HEK293T (cell line): Measurements from ENCODE around the gene ZNF30.
"Not testable (repeated sequence)": the region's sequence is repeated elsewhere in the genome, so short reads cannot be mapped to it uniquely, and the experiment has no call there.

ENCODE experiments used
- CTCF ChIA-PET: fragments of 350-600 bp; formaldehyde crosslinking; extraction: SDS; loops from one replicate; lab custom pipeline; 2021; ENCODE audit warnings: antibody characterized with exemption, inconsistent platforms; lab: Yijun Ruan, JAX
- POLR2A ChIA-PET: fragments of 350-600 bp; formaldehyde crosslinking; extraction: SDS; loops from one replicate; lab custom pipeline; 2020; ENCODE audit warnings: antibody characterized with exemption, inconsistent platforms; lab: Yijun Ruan, JAX
- DNase-seq: peaks from one replicate; pipeline ENCODE4 v3.0.0; 2012; ENCODE audit warnings: mixed read lengths; ENCODE audit errors: extremely low spot score
- ARNT ChIP-seq: fragments of 450-650 bp; IDR thresholded peaks from 2 replicates; pipeline ENCODE4 v1.6.1; 2017; ENCODE audit warnings: mild to moderate bottlenecking
- BHLHE40 ChIP-seq: fragments of 450-650 bp; IDR thresholded peaks from 2 replicates; pipeline ENCODE4 v1.6.1; 2016; ENCODE audit warnings: mild to moderate bottlenecking, moderate library complexity, borderline replicate concordance
- CTBP1 ChIP-seq: fragments of 450-650 bp; IDR thresholded peaks from 2 replicates; pipeline ENCODE4 v1.6.1; 2016; ENCODE audit warnings: borderline replicate concordance
- ELF4 ChIP-seq: fragments of 450-650 bp; IDR thresholded peaks from 2 replicates; pipeline ENCODE4 v1.6.1; 2017; ENCODE audit warnings: antibody characterized with exemption
- FOXA1 ChIP-seq: fragments of 450-650 bp; IDR thresholded peaks from 2 replicates; pipeline ENCODE4 v1.6.1; 2016; ENCODE audit warnings: mild to moderate bottlenecking
- FOXK2 ChIP-seq: fragments of 450-650 bp; IDR thresholded peaks from 2 replicates; pipeline ENCODE4 v1.6.1; 2016; ENCODE audit warnings: mild to moderate bottlenecking
- FOXM1 ChIP-seq: fragments of 450-650 bp; IDR thresholded peaks from 2 replicates; pipeline ENCODE4 v1.6.1; 2017; ENCODE audit warnings: mild to moderate bottlenecking, borderline replicate concordance
- HDGF ChIP-seq: fragments of 450-650 bp; IDR thresholded peaks from 2 replicates; pipeline ENCODE4 v1.6.1; 2017; ENCODE audit warnings: antibody characterized with exemption, borderline replicate concordance
- L3MBTL2 ChIP-seq: fragments of 450-650 bp; conservative IDR thresholded peaks from 2 replicates; pipeline ENCODE4 v1.6.1; 2016; ENCODE audit warnings: mild to moderate bottlenecking
- LEF1 ChIP-seq: fragments of 450-650 bp; IDR thresholded peaks from 2 replicates; pipeline ENCODE4 v1.6.1; 2017; ENCODE audit warnings: mild to moderate bottlenecking, borderline replicate concordance
- NFRKB ChIP-seq: fragments of 450-650 bp; IDR thresholded peaks from 2 replicates; pipeline ENCODE4 v1.6.1; 2016; ENCODE audit warnings: mild to moderate bottlenecking, moderate library complexity
- SP1 ChIP-seq: fragments of 450-650 bp; IDR thresholded peaks from 2 replicates; pipeline ENCODE4 v1.6.1; 2017
- SUZ12 ChIP-seq: fragments of 450-650 bp; IDR thresholded peaks from 2 replicates; pipeline ENCODE4 v1.6.1; 2016; ENCODE audit warnings: mild to moderate bottlenecking
- TARDBP ChIP-seq: fragments of 450-650 bp; IDR thresholded peaks from 2 replicates; pipeline ENCODE4 v1.6.1; 2016
- ZNF384 ChIP-seq: fragments of 450-650 bp; IDR thresholded peaks from 2 replicates; pipeline ENCODE4 v1.6.1; 2016
- TF ChIP-seq, protein P1 (sequence below): fragments of 450-650 bp; IDR thresholded peaks from 2 replicates; pipeline ENCODE4 v1.6.1; 2016

ZNF30 gene

DNA sequence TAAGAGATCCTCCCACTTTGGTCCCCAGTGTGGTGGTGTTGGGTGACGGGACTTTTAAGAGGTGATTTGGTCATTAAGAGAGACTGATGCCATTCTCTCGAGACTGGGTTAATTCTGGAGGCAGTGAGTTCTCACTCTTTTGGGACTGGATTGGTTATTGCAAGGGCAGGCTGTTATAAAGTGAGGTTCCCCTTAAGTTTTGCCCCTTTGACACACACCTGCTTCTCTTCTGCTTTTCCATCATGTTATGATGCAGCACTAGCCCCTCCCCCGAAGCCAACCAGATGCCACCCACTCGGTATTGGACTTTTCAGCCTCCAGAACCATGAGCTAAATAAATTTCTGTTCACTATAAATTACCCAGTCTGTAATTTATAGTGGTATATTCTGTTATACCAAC lies 57.1 kb downstream of the ZNF30 start:
- ChIA-PET CTCF (no interaction called here), POLR2A (no interaction called here)
- no peak for DNase-seq
- no peak for TF ChIP-seq SP1
- no peak for TF ChIP-seq LEF1
- no peak for TF ChIP-seq ARNT
- TF ChIP-seq L3MBTL2 = no peak
- TF ChIP-seq, protein P1, sequence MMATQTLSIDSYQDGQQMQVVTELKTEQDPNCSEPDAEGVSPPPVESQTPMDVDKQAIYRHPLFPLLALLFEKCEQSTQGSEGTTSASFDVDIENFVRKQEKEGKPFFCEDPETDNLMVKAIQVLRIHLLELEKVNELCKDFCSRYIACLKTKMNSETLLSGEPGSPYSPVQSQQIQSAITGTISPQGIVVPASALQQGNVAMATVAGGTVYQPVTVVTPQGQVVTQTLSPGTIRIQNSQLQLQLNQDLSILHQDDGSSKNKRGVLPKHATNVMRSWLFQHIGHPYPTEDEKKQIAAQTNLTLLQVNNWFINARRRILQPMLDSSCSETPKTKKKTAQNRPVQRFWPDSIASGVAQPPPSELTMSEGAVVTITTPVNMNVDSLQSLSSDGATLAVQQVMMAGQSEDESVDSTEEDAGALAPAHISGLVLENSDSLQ = no peak
- no peak for TF ChIP-seq FOXK2
- TF ChIP-seq ZNF384 = no peak
- TF ChIP-seq SUZ12 = no peak
- no peak for TF ChIP-seq ELF4
- TF ChIP-seq TARDBP = no peak
- no peak for TF ChIP-seq HDGF
- no peak for TF ChIP-seq FOXA1
- TF ChIP-seq NFRKB = no peak
- TF ChIP-seq CTBP1 = no peak
- no peak for TF ChIP-seq BHLHE40
- no peak for TF ChIP-seq FOXM1

DNA sequence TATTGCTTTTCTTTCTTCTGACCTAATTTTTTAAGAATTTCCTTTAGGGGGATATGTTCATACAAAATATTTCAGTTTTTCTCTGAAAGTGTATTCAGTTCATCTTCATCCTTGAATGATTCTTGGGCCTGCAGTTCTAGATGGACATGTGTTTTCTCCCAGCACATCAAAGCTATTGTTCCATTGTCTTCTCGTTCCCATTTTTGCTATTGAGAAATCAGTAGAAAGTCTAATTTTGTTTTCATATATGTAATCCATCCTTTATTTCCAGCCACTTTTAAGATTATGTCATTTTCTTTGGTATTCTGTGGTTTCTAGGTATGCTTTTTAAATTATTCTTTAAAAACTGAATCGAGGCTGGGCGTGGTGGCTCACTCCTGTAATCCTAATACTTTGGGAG lies 57.6 kb downstream of the ZNF30 start:
- no peak for TF ChIP-seq ARNT
- no peak for TF ChIP-seq NFRKB
- no peak for TF ChIP-seq ELF4
- DNase-seq = no peak
- ChIA-PET POLR2A (no interaction called here), CTCF (no interaction called here)

DNA sequence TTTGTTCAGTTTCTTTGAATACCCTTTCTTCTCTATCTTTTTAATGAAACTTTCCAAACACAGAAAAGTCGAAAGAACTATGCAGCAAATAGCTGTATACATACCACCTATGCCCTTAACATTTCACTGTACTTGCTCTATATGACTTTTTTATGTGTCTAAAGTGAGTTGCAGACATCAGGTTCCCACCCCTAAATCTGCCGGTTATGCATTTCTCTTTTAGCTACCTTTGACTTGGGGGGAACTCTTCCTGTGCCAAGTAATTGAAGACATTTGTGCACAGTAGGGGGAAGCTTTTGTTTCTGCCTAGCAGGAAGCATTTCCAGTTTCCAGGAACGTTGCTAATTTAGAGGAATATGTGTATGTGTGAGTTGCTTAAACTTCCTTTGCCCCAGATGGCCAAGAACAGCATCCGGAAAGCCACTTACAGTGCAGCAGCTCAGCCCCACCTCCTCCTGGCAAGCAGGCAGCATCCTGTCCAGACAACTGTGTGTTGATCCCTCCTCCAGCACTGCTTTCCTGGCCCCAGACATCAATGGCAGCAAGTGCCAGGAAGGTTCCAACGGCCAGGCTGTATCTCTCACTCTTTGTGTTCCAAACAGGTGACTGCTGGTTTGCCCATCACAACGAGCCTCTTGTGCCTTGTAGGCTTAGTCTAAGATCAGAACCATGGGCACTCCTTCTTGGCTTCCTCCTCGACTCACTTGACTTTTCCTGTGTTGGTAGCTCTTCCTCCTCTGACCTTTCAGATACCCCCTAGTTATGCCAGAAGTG lies 58.7 kb downstream of the ZNF30 start:
- no peak for DNase-seq
- no peak for TF ChIP-seq NFRKB
- TF ChIP-seq FOXK2 = no peak
- TF ChIP-seq BHLHE40 = no peak
- TF ChIP-seq FOXM1 = no peak
- TF ChIP-seq FOXA1 = no peak
- no peak for TF ChIP-seq CTBP1
- TF ChIP-seq ARNT = no peak
- TF ChIP-seq ELF4 = no peak
- no peak for TF ChIP-seq ZNF384
- no peak for TF ChIP-seq SP1
- TF ChIP-seq L3MBTL2 = no peak
- CTCF ChIA-PET = no interaction called here
- POLR2A ChIA-PET = no interaction called here

DNA sequence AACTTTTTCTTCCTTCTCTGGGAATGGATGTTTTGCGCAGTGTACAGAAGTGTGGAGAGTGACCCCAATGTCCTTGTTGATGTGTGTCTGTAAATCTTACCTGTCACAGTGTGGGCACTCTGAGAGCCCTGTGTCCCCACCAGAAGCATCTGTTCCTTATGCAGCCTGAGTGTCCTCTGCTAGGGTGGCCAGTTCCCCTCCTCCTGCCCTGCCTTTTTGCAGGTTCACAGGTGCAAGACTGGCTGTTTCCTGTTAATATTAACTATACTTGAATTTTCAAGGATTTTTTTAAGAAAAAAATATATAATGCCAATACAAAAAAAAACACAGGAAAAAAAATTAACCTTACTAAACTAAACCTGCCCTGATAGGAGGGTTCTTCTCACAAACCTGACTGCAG lies 61.4 kb downstream of the ZNF30 start:
- TF ChIP-seq TARDBP (no peak), ARNT (no peak), LEF1 (no peak), SP1 (no peak), L3MBTL2 (no peak)
- no peak for DNase-seq
- POLR2A ChIA-PET = no interaction called here
- CTCF ChIA-PET = interaction anchor here (0.6 kb wide), 1 partner anchor 8 kb away, joined by 5 read pairs; no protein-coding TSS in a partner anchor

DNA sequence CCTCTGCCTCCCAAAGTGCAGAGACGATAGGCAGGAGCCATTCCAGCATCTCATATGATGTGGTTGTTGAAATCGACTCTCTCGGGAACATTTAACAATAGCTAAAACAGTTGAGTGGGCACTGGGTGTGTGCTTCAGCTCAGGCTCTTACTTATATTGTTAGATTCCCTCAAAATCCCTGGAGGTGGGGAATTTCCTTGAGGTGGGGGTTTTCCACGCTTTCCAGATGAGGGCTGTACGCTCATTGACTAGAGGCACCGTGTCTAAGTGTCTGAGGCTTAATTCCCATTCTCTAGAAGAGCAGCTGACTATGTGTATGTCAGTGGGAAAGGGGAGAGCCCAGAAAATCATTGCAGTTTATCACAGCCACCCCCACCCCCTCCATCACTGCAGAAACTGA lies 62.6 kb downstream of the ZNF30 start:
- POLR2A ChIA-PET = interaction anchor here (1.2 kb wide), 1 partner anchor 10 kb away, joined by 3 read pairs; the partner anchor contains the start of gene GRAMD1A
- no peak for DNase-seq
- TF ChIP-seq SUZ12 = no peak
- CTCF ChIA-PET = no interaction called here

DNA sequence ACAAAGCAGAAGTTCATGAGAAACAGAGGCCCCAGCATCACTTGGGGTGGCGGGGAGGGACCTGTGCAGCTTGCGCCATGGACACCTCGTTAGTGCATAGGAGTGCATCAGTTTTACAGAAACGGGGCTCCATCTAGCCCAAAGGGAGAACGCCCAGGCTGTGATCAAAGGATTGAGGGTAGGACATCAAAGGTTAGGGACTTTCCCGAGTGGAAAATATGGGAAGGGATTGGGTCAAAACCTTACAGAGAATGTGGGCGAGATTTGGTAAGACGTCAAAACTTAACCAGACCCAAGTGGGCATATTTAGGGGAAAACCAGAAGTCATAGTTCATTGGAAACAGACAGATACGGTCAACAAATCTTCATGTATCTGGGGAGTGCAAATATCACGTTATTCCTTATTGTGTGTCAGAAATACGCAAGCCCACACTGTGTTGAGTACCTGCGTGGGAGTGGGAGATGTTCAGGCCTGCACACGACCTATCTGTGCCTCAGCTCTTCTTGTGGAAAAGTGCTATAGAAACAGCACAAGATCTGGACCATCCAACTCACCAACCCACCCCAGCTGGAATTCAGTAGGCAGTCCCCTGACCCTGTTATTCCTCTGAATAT lies 64.0 kb downstream of the ZNF30 start:
- ChIA-PET CTCF (interaction anchor here (0.7 kb wide), 1 partner anchor 54 kb away, joined by 3 read pairs; no protein-coding TSS in a partner anchor), POLR2A (no interaction called here)
- no peak for DNase-seq
- TF ChIP-seq SUZ12 (no peak), FOXK2 (no peak), ELF4 (no peak), HDGF (no peak), CTBP1 (no peak), ZNF384 (no peak), BHLHE40 (no peak), L3MBTL2 (no peak), FOXA1 (no peak)
- TF ChIP-seq, protein P1 = no peak

DNA sequence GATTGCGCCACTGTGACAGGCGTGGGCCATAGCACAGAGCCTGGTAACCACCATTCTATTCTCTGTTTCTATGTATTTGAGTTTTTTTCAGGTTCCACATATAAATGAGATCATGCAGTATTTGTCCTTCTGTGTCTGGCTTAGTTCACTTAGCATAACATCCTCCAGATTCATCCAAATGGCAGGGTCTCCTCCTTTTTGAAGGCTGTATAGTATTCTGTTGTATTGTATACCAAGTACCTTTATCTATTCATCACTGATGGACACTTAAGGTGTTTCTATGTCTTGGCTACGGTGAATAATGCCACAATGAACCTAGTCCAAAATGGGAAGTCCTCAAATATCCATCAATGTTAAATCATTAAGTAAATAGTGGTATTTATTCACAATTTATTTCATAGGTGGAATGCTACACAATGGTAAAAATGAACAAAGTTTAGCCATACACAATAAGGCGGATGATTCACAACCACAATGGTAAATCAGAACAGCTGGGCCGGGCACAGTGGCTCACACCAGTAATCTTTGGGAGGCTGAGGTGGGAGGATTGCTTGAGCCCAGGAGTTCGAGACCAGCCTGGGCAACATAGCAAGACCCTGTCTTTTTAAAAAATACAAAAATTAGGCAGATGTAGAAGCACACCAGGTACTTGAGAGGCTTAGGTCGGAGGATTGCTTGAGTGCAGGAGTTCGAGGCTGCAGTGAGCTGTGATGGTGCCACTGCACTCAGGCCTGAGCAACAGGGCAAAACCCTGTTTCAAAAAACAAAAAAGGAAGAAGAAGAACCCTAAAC lies 65.0 kb downstream of the ZNF30 start:
- TF ChIP-seq ARNT (no peak), CTBP1 (no peak), BHLHE40 (no peak), FOXA1 (no peak), ELF4 (no peak), NFRKB (no peak), SP1 (no peak), FOXM1 (no peak), FOXK2 (no peak), TARDBP (no peak), ZNF384 (no peak), SUZ12 (no peak)
- TF ChIP-seq, protein P1 = no peak
- ChIA-PET CTCF (no interaction called here), POLR2A (no interaction called here)
- no peak for DNase-seq

DNA sequence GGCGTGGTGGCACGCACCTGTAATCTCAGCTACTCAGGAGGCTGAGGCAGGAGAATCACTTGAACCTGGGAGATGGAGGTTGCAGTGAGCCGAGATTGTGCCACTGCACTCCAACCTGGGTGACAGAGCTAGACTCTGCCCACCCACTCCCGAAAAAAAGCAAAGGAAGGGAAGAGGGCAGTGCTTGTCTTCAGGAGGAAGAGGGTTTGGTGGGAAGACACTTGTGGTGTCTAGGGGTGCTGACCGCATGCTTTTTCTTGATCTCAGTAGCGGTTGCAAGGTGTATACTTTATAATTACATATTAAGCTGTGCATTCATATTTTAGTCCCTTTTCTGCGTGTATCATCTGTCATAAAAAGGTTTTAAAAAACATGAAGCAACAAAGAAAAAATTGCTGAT lies 65.9 kb downstream of the ZNF30 start:
- POLR2A ChIA-PET = not testable (repeated sequence)

More for the DNA sequence above, 65.9 kb downstream of the ZNF30 start:
- DNase-seq, CTCF ChIA-PET: not testable (repeated sequence)
